Astrocyte (in vitro differentiated cells and primary cell): ENCODE results near the gene CHRNB2. TPM values are rescaled to one million over a fixed set of nuclear protein-coding genes. Genes with fewer than 3 reads are reported as not detected.

ENCODE experiments used
- DNase-seq: peaks from one replicate; pipeline ENCODE4 v3.0.0-alpha.2; 2010; ENCODE audit warnings: low read depth
- FAIRE-seq: peaks from 2 replicates; lab custom pipeline; 2011; peaks lifted over from hg19 to GRCh38; lab: Jason Lieb, UNC
- H2AFZ ChIP-seq: 2 replicates; pipeline ENCODE4 v1.6.0; 2012; ENCODE audit warnings: low read depth, low read length, inconsistent platforms
- H3K27ac ChIP-seq: 2 replicates; pipeline ENCODE4 v1.5.1; 2011; ENCODE audit warnings: low read depth, low read length, inconsistent platforms
- H3K27me3 ChIP-seq: 2 replicates; pipeline ENCODE4 v1.6.0; 2011; ENCODE audit warnings: low read length, inconsistent platforms; ENCODE audit not compliant: insufficient read depth
- H3K36me3 ChIP-seq: 2 replicates; pipeline ENCODE4 v1.5.1; 2011; ENCODE audit warnings: low read length, inconsistent platforms; ENCODE audit not compliant: insufficient read depth
- H3K4me1 ChIP-seq: 2 replicates; pipeline ENCODE4 v1.5.1; 2011; ENCODE audit warnings: low read length, inconsistent platforms; ENCODE audit not compliant: insufficient read depth
- H3K4me2 ChIP-seq: 2 replicates; pipeline ENCODE4 v1.6.0; 2012; ENCODE audit warnings: low read length, inconsistent platforms
- H3K4me3 ChIP-seq: 2 replicates; pipeline ENCODE4 v1.5.1; 2011; ENCODE audit warnings: low read depth, mild to moderate bottlenecking, low read length, inconsistent platforms; ENCODE audit not compliant: insufficient read depth
- H3K79me2 ChIP-seq: 2 replicates; pipeline ENCODE4 v1.6.0; 2012; ENCODE audit warnings: mild to moderate bottlenecking, low read length, inconsistent platforms; ENCODE audit not compliant: insufficient read depth
- H3K9ac ChIP-seq: 2 replicates; pipeline ENCODE4 v1.6.0; 2012; ENCODE audit warnings: mild to moderate bottlenecking, low read length, inconsistent platforms
- H3K9me3 ChIP-seq: 2 replicates; pipeline ENCODE4 v1.5.1; 2012; ENCODE audit warnings: low read depth, mild to moderate bottlenecking, low read length, inconsistent platforms; ENCODE audit not compliant: insufficient read depth
- H4K20me1 ChIP-seq: 2 replicates; pipeline ENCODE4 v1.6.0; 2012; ENCODE audit warnings: low read length, inconsistent platforms; ENCODE audit not compliant: insufficient read depth
- H3K27ac Mint-ChIP-seq: one replicate; pipeline ENCODE4 v1.8.0; 2021; ENCODE audit warnings: mild to moderate bottlenecking, mixed read lengths; ENCODE audit not compliant: unreplicated experiment
- H3K27me3 Mint-ChIP-seq: one replicate; pipeline ENCODE4 v1.8.0; 2021; ENCODE audit warnings: low read depth, mixed read lengths; ENCODE audit not compliant: unreplicated experiment
- H3K36me3 Mint-ChIP-seq: one replicate; pipeline ENCODE4 v1.8.0; 2021; ENCODE audit warnings: low read depth, mixed read lengths; ENCODE audit not compliant: unreplicated experiment
- H3K4me1 Mint-ChIP-seq: one replicate; pipeline ENCODE4 v1.8.0; 2021; ENCODE audit warnings: low read depth, mixed read lengths; ENCODE audit not compliant: unreplicated experiment
- H3K4me3 Mint-ChIP-seq: one replicate; pipeline ENCODE4 v1.8.0; 2021; ENCODE audit warnings: mild to moderate bottlenecking, moderate library complexity, mixed read lengths; ENCODE audit not compliant: unreplicated experiment
- H3K9me3 Mint-ChIP-seq: one replicate; pipeline ENCODE4 v1.8.0; 2021; ENCODE audit warnings: mild to moderate bottlenecking, mixed read lengths; ENCODE audit not compliant: unreplicated experiment
- CTCF ChIP-seq: IDR thresholded peaks from 2 replicates; pipeline ENCODE4 v1.5.1; 2011; ENCODE audit warnings: low read depth, mild to moderate bottlenecking, inconsistent platforms, low read length, moderate library complexity; ENCODE audit not compliant: insufficient read depth
- EZH2 ChIP-seq: IDR thresholded peaks from 2 replicates; pipeline ENCODE4 v1.6.1; 2012; ENCODE audit warnings: mild to moderate bottlenecking, low read length, inconsistent platforms; ENCODE audit not compliant: insufficient read depth
- total RNA-seq: library from RNA; stranded (reverse); gene quantifications from 2 replicates; pipeline ENCODE4 v1.2.1, GENCODE V29; 2021

CHRNB2 gene
- total RNA-seq, 1 donor from 2014 or later, result 0.20 TPM

- Histone ChIP-seq H3K9me3 (no peaks in the 10 kb centered on the region), H3K9ac (peak overlapping the region; percentile 96), H3K36me3 (peaks cover 2% of the 10 kb centered on the region), H3K27me3 (no peaks in the 10 kb centered on the region), H3K4me3 (peak overlapping the region; percentile 84), H3K4me2 (peak overlapping the region; percentile 90), H3K27ac (peak overlapping the region; percentile 94), H4K20me1 (peaks cover 40% of the 10 kb centered on the region), H2AFZ (peak overlapping the region; percentile 95), H3K4me1 (peaks cover 22% of the 10 kb centered on the region), H3K79me2 (peaks cover 50% of the 10 kb centered on the region)
- Mint-ChIP-seq H3K27me3 (peaks cover 5% of the 10 kb centered on the region), H3K9me3 (peaks cover 4% of the 10 kb centered on the region), H3K36me3 (peaks cover 6% of the 10 kb centered on the region), H3K27ac (peak overlapping the region; percentile 99), H3K4me1 (peaks cover 27% of the 10 kb centered on the region), H3K4me3 (peak overlapping the region; percentile 99)
- peak; percentile 84 for DNase-seq
- TF ChIP-seq EZH2 (no peak), CTCF (no peak)
- FAIRE-seq, result peak; percentile 5
Observed at GRCh38 chr1:154627257-154628120, 59.9 kb downstream of the CHRNB2 start.

GRCh38 chr1:154628121-154628405, 60.5 kb downstream of the CHRNB2 start:
- FAIRE-seq (no peak), DNase-seq (no peak)
- H3K9me3 Mint-ChIP-seq, result peaks cover 4% of the 10 kb centered on the region
- Histone ChIP-seq H3K4me2 (peak overlapping the region; percentile 90), H3K27me3 (no peaks in the 10 kb centered on the region), H3K79me2 (peaks cover 45% of the 10 kb centered on the region), H3K4me1 (peaks cover 22% of the 10 kb centered on the region), H3K27ac (peak overlapping the region; percentile 94), H3K4me3 (peak overlapping the region; percentile 84), H3K36me3 (peaks cover 2% of the 10 kb centered on the region), H3K9ac (peak overlapping the region; percentile 96), H4K20me1 (peaks cover 34% of the 10 kb centered on the region), H3K9me3 (no peaks in the 10 kb centered on the region), H2AFZ (peak overlapping the region; percentile 95)
- peak overlapping the region; percentile 99 for H3K4me3 Mint-ChIP-seq
- H3K27me3 Mint-ChIP-seq, result peaks cover 5% of the 10 kb centered on the region
- peaks cover 6% of the 10 kb centered on the region for H3K36me3 Mint-ChIP-seq
- H3K27ac Mint-ChIP-seq, result peak overlapping the region; percentile 97
- TF ChIP-seq EZH2 (no peak), CTCF (no peak)
- peaks cover 23% of the 10 kb centered on the region for H3K4me1 Mint-ChIP-seq

DNA sequence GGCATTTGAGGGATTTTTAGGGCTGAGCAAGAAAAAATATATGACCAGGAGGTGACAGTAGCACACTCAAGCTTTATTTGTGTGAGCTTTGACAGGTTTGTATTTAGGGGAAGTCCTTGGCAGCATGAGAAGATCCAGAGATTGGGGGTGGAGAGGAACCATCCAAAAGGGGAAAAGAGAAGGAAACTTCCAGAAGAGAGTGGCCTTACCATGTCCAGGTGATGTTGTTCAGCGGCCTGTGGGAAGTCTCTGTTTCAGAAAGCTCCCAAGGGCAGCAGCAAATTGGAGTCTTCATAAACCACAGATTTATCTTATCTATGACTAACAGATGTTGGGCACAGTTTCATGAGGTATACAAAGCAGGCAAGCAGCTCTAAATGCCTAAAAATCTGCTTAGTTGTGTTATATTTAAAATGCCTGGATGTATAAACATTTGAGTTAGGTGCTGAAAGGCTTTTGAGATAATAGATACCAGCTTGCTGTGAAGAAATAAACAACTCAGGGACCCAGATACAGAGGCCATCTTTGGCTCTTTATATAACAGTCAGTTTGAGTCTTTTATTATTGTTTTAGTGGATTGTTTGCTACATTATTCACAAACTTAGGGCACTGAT, 61.6 kb downstream of the CHRNB2 start:
- TF ChIP-seq CTCF (no peak), EZH2 (no peak)
- H3K4me3 Mint-ChIP-seq, result no peak overlapping the region
- no peak overlapping the region for H3K4me2 ChIP-seq

More for the DNA sequence above, 61.6 kb downstream of the CHRNB2 start:
- Mint-ChIP-seq H3K36me3 (peaks cover under 1% of the 10 kb centered on the region), H3K27me3 (peaks cover 5% of the 10 kb centered on the region), H3K9me3 (peaks cover 4% of the 10 kb centered on the region), H3K4me1 (peaks cover 18% of the 10 kb centered on the region), H3K27ac (no peak overlapping the region)
- Histone ChIP-seq H3K27me3 (no peaks in the 10 kb centered on the region), H3K79me2 (peaks cover 33% of the 10 kb centered on the region), H3K4me1 (peaks cover 19% of the 10 kb centered on the region), H2AFZ (no peak overlapping the region), H3K4me3 (no peak overlapping the region), H3K27ac (no peak overlapping the region), H4K20me1 (peaks cover 23% of the 10 kb centered on the region), H3K9ac (no peak overlapping the region), H3K9me3 (no peaks in the 10 kb centered on the region), H3K36me3 (peaks cover 2% of the 10 kb centered on the region)
- DNase-seq (peak; percentile 32), FAIRE-seq (no peak)
